Parathyroid adenoma (tissue), 2 donors: ENCODE measurements around the gene DDA1.
A peak's percentile ranks its signal among the peaks of the same experiment; 100 is the strongest.
"Not testable (repeated sequence)": the region's sequence is repeated elsewhere in the genome, so short reads cannot be mapped to it uniquely, and the experiment has no call there.

Experiments
- H2AFZ ChIP-seq: fragments of 300-600 bp; sonication (generic); one replicate; pipeline ENCODE4 v1.7.0; 2017; ENCODE audit warnings: antibody characterized with exemption, mild to moderate bottlenecking
- H3K27ac ChIP-seq: fragments of 300-600 bp; sonication (generic); one replicate; pipeline ENCODE4 v1.7.0; 2017
- H3K27me3 ChIP-seq: fragments of 300-600 bp; sonication (generic); one replicate; pipeline ENCODE4 v1.7.0; 2017; ENCODE audit warnings: low read length; ENCODE audit not compliant: control insufficient read depth, insufficient read depth
- H3K36me3 ChIP-seq: fragments of 300-600 bp; sonication (generic); one replicate; pipeline ENCODE4 v1.7.0; 2017; ENCODE audit warnings: low read length; ENCODE audit not compliant: control insufficient read depth, insufficient read depth
- H3K4me1 ChIP-seq: fragments of 300-600 bp; sonication (generic); one replicate; pipeline ENCODE4 v1.7.0; 2017; ENCODE audit warnings: control low read depth
- H3K4me2 ChIP-seq: fragments of 300-600 bp; sonication (generic); one replicate; pipeline ENCODE4 v1.7.0; 2017; ENCODE audit warnings: low read length
- H3K4me3 ChIP-seq: fragments of 300-600 bp; sonication (generic); one replicate; pipeline ENCODE4 v1.7.0; 2017; ENCODE audit warnings: low read depth, low read length
- H3K79me2 ChIP-seq: fragments of 300-600 bp; sonication (generic); one replicate; pipeline ENCODE4 v1.7.0; 2017; ENCODE audit warnings: control low read depth
- H3K9ac ChIP-seq: fragments of 300-600 bp; sonication (generic); one replicate; pipeline ENCODE4 v1.7.0; 2017; ENCODE audit warnings: mild to moderate bottlenecking
- H3K9me3 ChIP-seq: fragments of 300-600 bp; sonication (generic); one replicate; pipeline ENCODE4 v1.7.0; 2017; ENCODE audit warnings: low read length; ENCODE audit not compliant: control insufficient read depth
- CTCF ChIP-seq: fragments of 300-600 bp; sonication (generic); IDR thresholded peaks from one replicate; pipeline ENCODE4 v1.7.0; 2017; ENCODE audit warnings: antibody characterized with exemption, mild to moderate bottlenecking
- donor health status: primary hyperparathyroidism.

The DDA1 gene

GRCh38 chr19:17357078-17357666 lies 47.8 kb downstream of the DDA1 start:
- H3K79me2 ChIP-seq, result no peaks in the 10 kb centered on the region
- H2AFZ ChIP-seq, result no peak overlapping the region
- H3K9ac ChIP-seq, result no peak overlapping the region
- H3K9me3 ChIP-seq, result no peaks in the 10 kb centered on the region
- H3K4me2 ChIP-seq, result no peak overlapping the region
- H3K4me1 ChIP-seq, result no peaks in the 10 kb centered on the region
- H3K4me3 ChIP-seq, result no peak overlapping the region
- no peaks in the 10 kb centered on the region for H3K27me3 ChIP-seq
- no peaks in the 10 kb centered on the region for H3K36me3 ChIP-seq
- H3K27ac ChIP-seq, result peak overlapping the region; percentile 29
- no peak for TF ChIP-seq CTCF

DNA sequence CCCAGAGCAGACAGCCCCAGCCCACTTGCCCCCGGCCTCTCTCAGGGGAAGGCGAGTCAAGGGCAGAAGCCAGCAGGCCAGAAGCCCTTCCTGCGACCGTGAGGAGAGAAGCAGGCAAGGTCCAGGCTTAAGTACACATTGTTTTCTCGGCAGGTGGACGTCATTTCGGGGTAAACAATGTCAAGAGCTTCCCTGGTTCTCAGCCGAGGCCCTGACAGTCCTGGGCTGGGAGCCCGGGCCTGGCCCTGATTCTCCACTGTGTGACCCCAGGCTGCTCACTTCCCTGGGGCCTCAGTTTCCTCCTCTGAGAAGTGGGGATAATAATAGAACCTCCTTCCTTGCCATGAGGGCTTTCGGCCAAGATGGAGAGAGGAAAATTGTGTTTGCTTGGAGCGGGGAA lies 48.4 kb downstream of the DDA1 start:
- no peak for TF ChIP-seq CTCF
- H3K9ac ChIP-seq, result no peak overlapping the region
- H3K79me2 ChIP-seq, result no peaks in the 10 kb centered on the region
- peak overlapping the region; percentile 29 for H3K27ac ChIP-seq
- no peaks in the 10 kb centered on the region for H3K36me3 ChIP-seq
- no peak overlapping the region for H3K4me2 ChIP-seq
- no peak overlapping the region for H2AFZ ChIP-seq
- no peaks in the 10 kb centered on the region for H3K4me1 ChIP-seq
- no peaks in the 10 kb centered on the region for H3K27me3 ChIP-seq
- no peak overlapping the region for H3K4me3 ChIP-seq
- no peaks in the 10 kb centered on the region for H3K9me3 ChIP-seq

- no peak overlapping the region for H3K4me3 ChIP-seq
- H3K27me3 ChIP-seq, result no peaks in the 10 kb centered on the region
- no peaks in the 10 kb centered on the region for H3K79me2 ChIP-seq
- H3K9me3 ChIP-seq, result no peaks in the 10 kb centered on the region
- no peaks in the 10 kb centered on the region for H3K4me1 ChIP-seq
- H3K4me2 ChIP-seq, result no peak overlapping the region
- H3K9ac ChIP-seq, result no peak overlapping the region
- H3K36me3 ChIP-seq, result no peaks in the 10 kb centered on the region
- TF ChIP-seq CTCF, result no peak
- no peak overlapping the region for H2AFZ ChIP-seq
- no peak overlapping the region for H3K27ac ChIP-seq
These were observed 49.0 kb downstream of the DDA1 start for GRCh38 chr19:17358395-17358794.

DNA sequence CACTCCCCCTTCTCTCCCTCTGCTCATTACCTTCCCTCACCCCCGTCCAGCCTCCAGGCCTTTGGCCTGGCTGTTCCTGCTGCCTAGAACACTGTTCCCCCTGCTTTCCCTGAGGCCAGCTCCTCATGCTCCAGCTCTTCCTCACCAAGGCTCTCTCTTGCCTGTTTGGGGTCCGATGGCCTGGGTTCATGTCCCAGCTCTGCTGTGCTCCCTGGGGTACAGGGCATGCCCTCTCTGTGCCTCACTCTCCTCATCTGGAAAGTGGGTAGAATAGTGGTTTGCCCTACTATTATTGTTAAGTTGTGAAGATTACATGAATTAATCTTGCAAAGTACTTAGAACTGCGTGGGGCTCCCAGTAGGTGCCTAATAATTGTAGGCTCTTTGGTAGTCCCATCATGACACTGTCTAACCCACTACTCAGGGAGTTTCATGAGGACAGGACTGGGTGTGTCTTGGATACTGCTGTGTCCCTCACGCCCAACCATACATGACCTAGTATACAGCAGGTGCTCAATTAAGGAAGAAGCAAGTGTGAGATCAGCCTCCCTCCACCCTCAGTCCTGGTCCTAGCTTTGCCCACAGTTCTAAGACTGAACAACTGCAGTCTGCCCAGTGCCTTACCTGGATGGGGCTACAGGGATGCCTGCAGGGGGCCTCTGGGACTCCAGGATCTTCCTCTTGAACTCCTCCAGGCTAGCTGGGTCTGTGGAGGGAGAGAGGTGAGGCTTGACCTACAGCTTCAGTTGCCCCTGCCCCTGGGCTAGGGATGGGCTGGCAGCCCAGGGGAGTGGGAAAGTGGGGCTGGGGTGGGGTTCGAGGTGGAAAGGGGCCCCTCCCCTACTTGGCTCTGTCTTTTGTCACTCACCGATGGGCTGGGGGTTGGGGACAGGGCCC lies 50.8 kb downstream of the DDA1 start:
- H3K4me3 ChIP-seq, result no peak overlapping the region
- H3K79me2 ChIP-seq, result no peaks in the 10 kb centered on the region
- H3K27ac ChIP-seq, result no peak overlapping the region
- H2AFZ ChIP-seq, result no peak overlapping the region
- H3K4me2 ChIP-seq, result no peak overlapping the region
- TF ChIP-seq CTCF, result no peak
- no peak overlapping the region for H3K9ac ChIP-seq
- H3K9me3 ChIP-seq, result no peaks in the 10 kb centered on the region
- no peaks in the 10 kb centered on the region for H3K27me3 ChIP-seq
- H3K36me3 ChIP-seq, result no peaks in the 10 kb centered on the region
- H3K4me1 ChIP-seq, result no peaks in the 10 kb centered on the region

GRCh38 chr19:17363852-17364605 lies 54.7 kb downstream of the DDA1 start:
- H3K36me3 ChIP-seq, H3K9ac ChIP-seq, H3K27me3 ChIP-seq, H3K4me2 ChIP-seq, H3K79me2 ChIP-seq, H3K27ac ChIP-seq, H3K4me1 ChIP-seq, H3K4me3 ChIP-seq, H3K9me3 ChIP-seq, H2AFZ ChIP-seq: not testable (repeated sequence)
